H1 (cell line): Measurements from ENCODE around the gene RAB3B. TPM values are rescaled to one million over a fixed set of nuclear protein-coding genes. Genes with fewer than 3 reads are reported as not detected.

Source experiments
- CHD1 ChIP-seq: IDR thresholded peaks from 2 replicates; pipeline ENCODE4 v1.6.1; 2012; ENCODE audit warnings: low read depth, low read length, improper control_type of control experiment
- CHD2 ChIP-seq: IDR thresholded peaks from 2 replicates; pipeline ENCODE4 v1.6.1; 2012; ENCODE audit warnings: low read length, improper control_type of control experiment
- POLR2A ChIP-seq, 2 experiments: IDR thresholded peaks; 1 replicate in 1 of 2; 2 replicates in 1 of 2; pipeline ENCODE4 v1.6.1; 2011; ENCODE audit warnings: low read depth in 2 of 2, low read length in 2 of 2, mild to moderate bottlenecking in 2 of 2; ENCODE audit errors: control extremely low read depth in 1 of 2
- RAD21 ChIP-seq, 2 experiments: IDR thresholded peaks in 1 of 2; conservative IDR thresholded peaks in 1 of 2; 2 replicates each; pipeline ENCODE4 v1.6.1; 2011; ENCODE audit warnings: low read depth in 2 of 2, low read length in 2 of 2, improper control_type of control experiment in 1 of 2, inconsistent platforms in 1 of 2, mild to moderate bottlenecking in 1 of 2, moderate library complexity in 1 of 2
- SIN3A ChIP-seq, 2 experiments: IDR thresholded peaks in 1 of 2; conservative IDR thresholded peaks in 1 of 2; 2 replicates each; pipeline ENCODE4 v1.6.1; 2011 to 2012; ENCODE audit warnings: low read length in 2 of 2, improper control_type of control experiment in 1 of 2, low read depth in 1 of 2, mild to moderate bottlenecking in 1 of 2
- TCF12 ChIP-seq: IDR thresholded peaks from 2 replicates; pipeline ENCODE4 v1.6.1; 2011; ENCODE audit warnings: low read depth, mild to moderate bottlenecking, low read length
- polyA plus RNA-seq, 7 experiments: library from polyadenylated mRNA; depleted of rRNA in 3 of 7; stranded (reverse) in 5 of 7; unstranded in 2 of 7; fragments of >200 nt in 5 of 7; fragments of 200-250 nt in 2 of 7; gene quantifications; 1 replicate in 5 of 7; 2 replicates in 1 of 7; 4 replicates in 1 of 7; pipeline versions ENCODE4 v1.2.1 to v1.2.3, GENCODE V29; 2011 to 2013; ENCODE audit warnings: missing spikeins in 2 of 7, mixed read lengths in 2 of 7
- total RNA-seq: library from RNA; stranded (reverse); fragmentation: NEBNext Ultra II Directional; extraction: Animal tissue kit (Norgen Biotek cat#: 25700); gene quantifications from 2 replicates; pipeline ENCODE4 v1.2.1, GENCODE V29; 2021
- TF ChIP-seq, protein P1 (sequence below): IDR thresholded peaks from 2 replicates; pipeline ENCODE4 v1.6.1; 2012; ENCODE audit warnings: inconsistent platforms
- TF ChIP-seq, protein P2 (sequence below): IDR thresholded peaks from 2 replicates; pipeline ENCODE4 v1.6.1; 2012; ENCODE audit warnings: low read length, inconsistent platforms

The RAB3B gene
- total and polyA plus RNA-seq, 2 of the 8 experiments (the other 6 are each of a cell fraction or from before 2014, with no cell fraction given): 12.5 to 36.8 TPM

DNA sequence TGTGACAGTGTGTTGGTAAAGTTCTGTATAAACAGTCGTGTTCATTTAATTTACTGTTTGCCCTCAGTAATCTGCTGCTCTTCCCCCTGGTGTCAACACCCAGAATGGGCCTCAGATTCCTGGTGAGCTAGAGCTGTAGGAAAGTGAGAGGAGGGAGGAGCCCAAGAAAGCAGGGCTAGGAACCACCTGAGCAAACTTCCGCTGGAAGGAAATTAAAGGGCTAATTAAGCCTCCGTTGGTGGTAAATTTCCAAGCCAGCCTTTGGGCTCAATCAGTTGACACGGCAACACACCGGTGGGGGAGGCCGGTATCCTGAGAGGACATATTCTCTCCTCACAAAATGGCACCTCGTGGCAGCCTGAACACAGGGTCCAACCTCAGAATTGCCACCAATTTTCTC is 32.9 kb downstream of the RAB3B start (continued):
- TF ChIP-seq, protein P1, sequence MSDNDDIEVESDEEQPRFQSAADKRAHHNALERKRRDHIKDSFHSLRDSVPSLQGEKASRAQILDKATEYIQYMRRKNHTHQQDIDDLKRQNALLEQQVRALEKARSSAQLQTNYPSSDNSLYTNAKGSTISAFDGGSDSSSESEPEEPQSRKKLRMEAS: no peak
- TF ChIP-seq TCF12 (no peak), POLR2A (IDR thresholded peaks at IDR 0.05; ENCODE audit: control extremely low read depth in 1 of 2, low read depth in 2 of 2, low read length in 2 of 2) (no peak), CHD1 (no peak), SIN3A (conservative IDR thresholded peaks at IDR 0.05 in 1 of 2, IDR thresholded peaks at IDR 0.05 in 1 of 2; ENCODE audit: low read depth in 1 of 2, low read length in 2 of 2) (no peak), CHD2 (no peak), RAD21 (IDR thresholded peaks at IDR 0.05 in 1 of 2, conservative IDR thresholded peaks at IDR 0.05 in 1 of 2; ENCODE audit: low read depth in 2 of 2, low read length in 2 of 2) (no peak)
- TF ChIP-seq, protein P2, sequence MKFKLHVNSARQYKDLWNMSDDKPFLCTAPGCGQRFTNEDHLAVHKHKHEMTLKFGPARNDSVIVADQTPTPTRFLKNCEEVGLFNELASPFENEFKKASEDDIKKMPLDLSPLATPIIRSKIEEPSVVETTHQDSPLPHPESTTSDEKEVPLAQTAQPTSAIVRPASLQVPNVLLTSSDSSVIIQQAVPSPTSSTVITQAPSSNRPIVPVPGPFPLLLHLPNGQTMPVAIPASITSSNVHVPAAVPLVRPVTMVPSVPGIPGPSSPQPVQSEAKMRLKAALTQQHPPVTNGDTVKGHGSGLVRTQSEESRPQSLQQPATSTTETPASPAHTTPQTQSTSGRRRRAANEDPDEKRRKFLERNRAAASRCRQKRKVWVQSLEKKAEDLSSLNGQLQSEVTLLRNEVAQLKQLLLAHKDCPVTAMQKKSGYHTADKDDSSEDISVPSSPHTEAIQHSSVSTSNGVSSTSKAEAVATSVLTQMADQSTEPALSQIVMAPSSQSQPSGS: no peak
